Left colon (tissue), 2 donors: ENCODE results near the gene SLC22A24. TPM values are rescaled to one million over a fixed set of nuclear protein-coding genes. Genes with fewer than 3 reads are reported as not detected.
"Not testable (repeated sequence)": the region's sequence is repeated elsewhere in the genome, so short reads cannot be mapped to it uniquely, and the experiment has no call there.

ENCODE experiments used
- ATAC-seq: fragments of 200-7000 bp; cut with Tn5 transposase; one replicate; pipeline ENCODE4 v1.9.1; 2020; ENCODE audit warnings: mild to moderate bottlenecking, moderate library complexity
- DNase-seq, 2 donors: peaks; one replicate each; pipeline ENCODE4 v3.0.0-alpha.2; 2020
- intact Hi-C, 2 donors: fragments of 100-400 bp; cut with DNase I in 1 of 2; cut with micrococcal nuclease in 1 of 2; formaldehyde crosslinking; loops; one replicate each; pipeline versions ENCODE4 v1.11.2 to v1.14.0; 2022; cut with DNase I, micrococcal nuclease
- long read RNA-seq: library from polyadenylated mRNA; unstranded; transcript quantifications from one replicate; pipeline ENCODE4 v2.0.0, GENCODE V29; 2021
- total RNA-seq, 2 donors: library from RNA; stranded (reverse); fragmentation: NEBNext Ultra II Directional; extraction: Animal tissue kit (Norgen Biotek cat#: 25700); gene quantifications; one replicate each; pipeline ENCODE4 v1.2.1, GENCODE V29; 2021
- donor health status: DM: no; HTN: no; CAD: no.
- donor health status: DM: yes; HTN: yes; CAD: no.

The SLC22A24 gene
- not detected for total RNA-seq
- long read RNA-seq = 0 reads

DNA sequence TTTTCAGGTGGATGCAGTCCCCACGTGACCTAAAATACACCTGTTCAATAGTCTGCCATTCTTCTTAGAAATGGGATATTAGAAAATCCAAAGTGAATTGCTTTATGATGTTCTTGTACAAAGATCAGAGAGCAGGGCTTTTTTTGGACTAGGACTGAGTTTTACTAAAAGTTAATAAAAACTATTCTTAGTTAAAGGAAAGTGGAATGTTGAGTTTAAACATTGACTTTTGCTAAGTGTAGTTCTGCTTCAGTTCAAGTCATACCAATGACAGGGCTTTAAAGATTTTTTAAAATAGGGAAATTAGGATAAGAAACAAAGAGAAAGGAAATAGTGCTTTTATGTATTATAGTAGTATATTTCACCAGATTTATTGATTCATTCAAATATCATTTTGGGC lies at the start of gene SLC22A24:
Gene SLC22A24 (minus strand): TSS at position 101 of the 400 bp plus-strand sequence. CDS start 442 bp downstream, outside the sequence.
- DNase-seq = no peak
- intact Hi-C loops = no loop called here
- no peak for ATAC-seq

GRCh38 chr11:63180536-63180935 lies 36.5 kb upstream of the SLC22A24 start:
- intact Hi-C loops = no loop called here
- no peak for ATAC-seq
- no peak for DNase-seq

DNA sequence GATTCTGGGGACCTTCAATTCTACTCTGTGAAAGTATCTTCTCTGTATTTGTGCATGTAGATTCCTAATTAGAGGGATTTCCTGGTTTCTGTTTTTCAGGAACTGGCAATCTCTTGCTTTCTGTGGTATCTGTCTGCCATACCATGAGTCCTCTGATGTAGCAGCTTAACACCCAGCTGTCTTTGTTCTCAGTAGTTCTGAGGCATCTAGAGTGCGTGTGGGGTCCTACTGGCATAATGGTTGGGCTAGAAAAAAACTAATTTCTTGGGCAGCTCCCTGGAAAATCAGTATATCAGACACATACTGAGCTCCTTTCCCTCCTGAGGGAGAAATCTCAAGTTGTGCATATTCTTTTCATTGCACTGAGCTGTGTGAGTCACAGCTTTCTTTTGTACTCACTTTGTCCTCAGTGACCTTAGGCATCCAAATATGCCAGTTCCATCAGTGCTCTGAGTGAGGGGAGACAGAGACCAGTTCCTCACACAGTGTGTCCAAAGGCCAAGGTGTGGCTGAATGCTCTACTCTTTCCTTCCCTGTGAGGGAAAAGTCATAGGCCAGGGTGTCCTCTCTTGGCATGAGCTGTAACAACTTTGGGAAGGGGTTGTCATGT lies 35.5 kb upstream of the SLC22A24 start:
- no peak for ATAC-seq
- intact Hi-C loops = no loop called here
- no peak for DNase-seq

DNA sequence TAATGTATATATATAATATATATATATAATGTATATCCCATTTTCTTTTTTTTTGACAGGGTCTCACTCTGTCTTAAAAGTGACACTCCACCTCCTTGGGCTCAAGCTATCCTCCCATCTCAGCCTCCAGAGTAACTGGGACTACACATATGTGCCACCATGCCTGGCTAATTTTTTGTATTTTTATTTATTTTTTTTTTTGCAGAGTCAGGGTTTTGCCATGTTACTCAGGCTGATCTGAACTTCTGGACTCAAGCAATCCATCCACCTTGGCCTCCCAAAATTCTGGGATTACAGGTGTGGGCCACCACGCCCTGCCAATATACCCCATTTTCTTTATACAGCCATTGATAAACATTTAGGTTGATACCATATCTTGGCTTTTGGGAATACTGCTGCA lies 33.9 kb upstream of the SLC22A24 start:
- DNase-seq = no peak
- no peak for ATAC-seq
- intact Hi-C loops = no loop called here

GRCh38 chr11:63165706-63166310 lies 21.8 kb upstream of the SLC22A24 start:
- ATAC-seq (no peak), DNase-seq (no peak)
- intact Hi-C loops = loop anchor here in 1 of 2 donors (10.0 kb wide), 1 partner anchor 61 kb away; no protein-coding TSS in a partner anchor

- ATAC-seq = no peak
- intact Hi-C loops = no loop called here
These were observed 11.8 kb upstream of the SLC22A24 start for GRCh38 chr11:63155794-63156193.

DNA sequence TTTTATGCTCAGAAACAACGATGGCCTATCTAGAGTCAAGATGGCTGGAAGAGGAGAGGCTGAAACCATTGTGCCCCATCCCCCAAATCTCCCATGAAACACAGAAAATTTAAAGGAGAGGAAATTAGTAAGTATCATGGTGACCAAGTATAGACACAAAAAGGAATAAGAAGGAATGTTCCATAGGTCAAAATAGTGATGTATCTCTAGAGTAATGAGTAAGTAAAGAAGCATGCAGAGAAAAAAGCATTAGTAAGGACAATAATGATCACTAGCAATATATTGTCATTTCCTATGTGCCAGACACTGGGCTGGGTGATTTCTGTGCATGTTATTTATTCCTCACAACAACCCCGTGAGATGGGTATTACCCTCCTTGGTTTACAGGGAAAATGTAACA lies 2.6 kb upstream of the SLC22A24 start:
- no peak for ATAC-seq
- intact Hi-C loops = no loop called here
- no peak for DNase-seq

More at GRCh38 chr11:63155794-63156193, 11.8 kb upstream of the SLC22A24 start:
- DNase-seq = no peak

DNA sequence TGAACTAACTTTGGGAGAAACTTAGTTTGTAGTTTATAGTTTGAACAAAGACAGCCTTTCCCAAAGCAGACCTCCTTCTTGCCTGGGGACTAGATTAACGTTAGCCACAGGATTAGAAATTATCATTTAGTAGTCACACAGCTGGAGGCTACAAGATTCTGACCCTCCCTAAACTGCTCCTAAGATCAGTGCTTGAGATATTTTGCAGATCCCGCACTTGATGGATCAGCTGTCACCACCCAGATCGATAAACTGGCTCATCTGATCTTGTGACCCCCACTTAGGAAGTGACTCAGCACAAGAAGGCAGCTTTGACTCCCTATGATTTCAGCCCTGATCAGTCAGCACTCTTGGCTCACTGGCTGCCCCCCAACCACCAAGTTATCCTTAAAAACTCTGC lies 1.6 kb downstream of the SLC22A24 start:
- DNase-seq (no peak), ATAC-seq (no peak)

DNA sequence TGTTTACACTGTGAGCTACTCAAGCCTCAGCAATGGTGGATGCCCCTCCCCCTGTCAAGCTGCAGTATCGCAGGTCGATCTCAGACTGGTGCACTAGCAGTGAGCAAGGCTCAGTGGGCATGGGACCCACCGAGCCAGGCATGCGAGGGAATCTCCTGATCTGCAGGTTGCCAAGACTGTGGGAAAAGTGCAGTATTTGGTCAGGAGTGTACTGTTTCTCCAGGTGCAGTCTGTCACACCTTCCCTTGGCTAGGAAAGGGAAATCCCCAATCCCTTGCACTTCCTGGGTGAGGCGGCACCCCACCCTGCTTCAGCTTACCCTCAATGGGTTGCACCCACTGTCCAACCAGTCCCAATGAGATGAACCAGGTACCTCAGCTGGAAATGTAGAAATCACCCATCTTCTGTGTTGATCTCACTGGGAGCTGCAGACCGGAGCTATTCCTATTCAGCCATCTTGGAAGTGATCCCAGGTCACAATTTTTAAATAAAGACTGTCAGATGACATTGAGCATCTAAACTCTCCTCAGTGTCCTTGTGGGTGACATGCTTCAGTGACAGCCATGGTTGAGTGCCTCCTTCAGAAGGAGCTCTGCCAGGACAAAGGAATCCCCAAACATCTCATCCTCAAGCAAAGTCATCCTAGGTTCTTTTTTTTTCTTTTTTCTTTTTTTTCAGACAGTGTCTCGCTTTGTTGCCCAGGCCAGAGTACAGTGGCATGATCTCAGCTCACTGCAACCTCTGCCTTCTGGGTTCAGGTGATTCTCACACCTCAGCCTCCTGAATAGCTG lies 10.8 kb downstream of the SLC22A24 start:
- DNase-seq (no peak), ATAC-seq (no peak)
- intact Hi-C loops = no loop called here

More for the DNA sequence above, 1.6 kb downstream of the SLC22A24 start:
- intact Hi-C loops = no loop called here

- intact Hi-C loops = no loop called here
- DNase-seq (no peak), ATAC-seq (no peak)
These were observed 44.5 kb downstream of the SLC22A24 start for GRCh38 chr11:63099555-63099954.

- DNase-seq (no peak), ATAC-seq (no peak)
- intact Hi-C loops = no loop called here
These were observed 63.3 kb downstream of the SLC22A24 start for GRCh38 chr11:63080682-63081081.

DNA sequence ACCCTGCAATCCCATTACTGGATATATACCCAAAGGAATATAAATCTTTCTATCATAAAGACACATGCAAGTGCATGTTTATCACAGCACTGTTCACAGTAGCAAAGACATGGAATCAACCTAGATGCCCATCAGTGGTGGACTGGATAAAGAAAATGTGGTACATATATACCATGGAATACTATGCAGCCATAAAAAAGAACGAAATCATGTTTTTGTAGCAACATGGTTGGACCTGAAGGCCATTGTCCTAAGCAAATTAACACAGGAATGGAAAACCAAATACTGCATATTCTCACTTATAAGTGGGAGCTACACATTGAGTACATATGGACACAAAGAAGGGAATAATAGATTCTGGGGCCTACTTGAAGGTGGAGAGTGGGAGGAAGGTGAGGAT lies 97.8 kb downstream of the SLC22A24 start:
- intact Hi-C loops, DNase-seq, ATAC-seq: not testable (repeated sequence)

GRCh38 chr11:63042596-63042995 lies 101.4 kb downstream of the SLC22A24 start:
- DNase-seq = no peak
- ATAC-seq = no peak
- intact Hi-C loops = no loop called here

DNA sequence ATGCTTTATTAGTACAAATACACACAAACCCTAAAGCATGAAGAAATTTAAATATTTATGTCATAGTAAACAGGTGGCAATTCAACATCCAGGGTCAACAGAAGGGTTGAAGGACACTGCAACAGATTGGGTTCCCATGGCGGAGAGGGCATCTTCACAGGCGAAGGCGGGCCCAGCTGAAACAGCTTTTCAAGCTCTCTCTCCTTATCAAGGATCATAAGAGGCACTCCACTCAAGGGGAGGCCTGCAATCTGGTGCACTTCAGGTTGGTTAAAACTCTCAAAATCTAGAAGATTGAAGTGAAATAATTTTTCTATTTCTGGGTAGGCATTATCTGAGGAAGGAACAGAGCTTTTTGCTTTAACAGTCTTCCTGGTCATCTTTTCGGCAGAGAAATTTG lies 111.6 kb downstream of the SLC22A24 start:
- ATAC-seq (no peak), DNase-seq (no peak)
- intact Hi-C loops = no loop called here

Other genes with a start within 250 kb of the SLC22A24 start
- under 1 TPM; 0.84 to 0.98 TPM for gene CHRM1, start 222.9 kb downstream of the SLC22A24 start, total RNA-seq
- gene SLC22A6, start 159.3 kb downstream of the SLC22A24 start, total RNA-seq = not detected
- not detected for gene SLC22A8, start 128.4 kb downstream of the SLC22A24 start, total RNA-seq
- gene SLC22A25, start 99.4 kb upstream of the SLC22A24 start, total RNA-seq = not detected
- not detected for gene SLC22A9, start 225.6 kb upstream of the SLC22A24 start, total RNA-seq